ENCODE measurements around the gene GHRHR.

GHRHR gene

GRCh38 chr7:30969604-30969970 is 5.8 kb downstream of the GHRHR start:
- DNase-seq: no peak

- no peak for DNase-seq
These were observed 6.3 kb downstream of the GHRHR start for GRCh38 chr7:30970074-30970473.

GRCh38 chr7:30970594-30971094 is 6.9 kb downstream of the GHRHR start:
- DNase-seq: no peak

- no peak for DNase-seq
These were observed 7.7 kb downstream of the GHRHR start for GRCh38 chr7:30971440-30971839.

GRCh38 chr7:30971840-30972563 is 8.2 kb downstream of the GHRHR start:
- no peak for DNase-seq

GRCh38 chr7:30973292-30973691 is 9.5 kb downstream of the GHRHR start:
- no peak for DNase-seq

- no peak for DNase-seq
These were observed 10.2 kb downstream of the GHRHR start for GRCh38 chr7:30973791-30974604.

GRCh38 chr7:30974605-30975255 is 11.0 kb downstream of the GHRHR start:
- no peak for DNase-seq

- DNase-seq: no peak
These were observed 11.6 kb downstream of the GHRHR start for GRCh38 chr7:30975256-30975899.

- no peak for DNase-seq
These were observed 12.6 kb downstream of the GHRHR start for GRCh38 chr7:30976381-30976780.

- DNase-seq: no peak
These were observed 13.5 kb downstream of the GHRHR start for GRCh38 chr7:30977222-30977621.

GRCh38 chr7:30977896-30978564 is 14.3 kb downstream of the GHRHR start:
- no peak for DNase-seq

- DNase-seq: no peak
These were observed 15.3 kb downstream of the GHRHR start for GRCh38 chr7:30979027-30979426.

- no peak for DNase-seq
These were observed 16.4 kb downstream of the GHRHR start for GRCh38 chr7:30980194-30980593.

GRCh38 chr7:30980751-30981150 is 17.0 kb downstream of the GHRHR start:
- DNase-seq: no peak

GRCh38 chr7:30983042-30983913 is 19.5 kb downstream of the GHRHR start:
- DNase-seq: peak; percentile 45

- no peak for DNase-seq
These were observed 20.1 kb downstream of the GHRHR start for GRCh38 chr7:30983914-30984247.

- DNase-seq: no peak
These were observed 20.8 kb downstream of the GHRHR start for GRCh38 chr7:30984359-30985107.

GRCh38 chr7:30985756-30986155 is 22.0 kb downstream of the GHRHR start:
- no peak for DNase-seq

GRCh38 chr7:30986331-30986730 is 22.6 kb downstream of the GHRHR start:
- DNase-seq: no peak

- DNase-seq: no peak
These were observed 23.0 kb downstream of the GHRHR start for GRCh38 chr7:30986738-30987137.
